ENCODE measurements around the gene MAP4K4.

MAP4K4 gene

GRCh38 chr2:101788995-101789970 is 91.8 kb downstream of the MAP4K4 start:
- DNase-seq (ENCODE audit: low read depth in 3 of 3): no peak

- DNase-seq (ENCODE audit: low read depth in 3 of 3): no peak
Measured at GRCh38 chr2:101790416-101790815, 92.9 kb downstream of the MAP4K4 start.

- no peak for DNase-seq (ENCODE audit: low read depth in 3 of 3)
Measured at GRCh38 chr2:101790857-101791256, 93.3 kb downstream of the MAP4K4 start.

GRCh38 chr2:101792208-101792607 is 94.7 kb downstream of the MAP4K4 start:
- DNase-seq (ENCODE audit: low read depth in 3 of 3): no peak

- DNase-seq (ENCODE audit: low read depth in 3 of 3): no peak
Measured at GRCh38 chr2:101793277-101793969, 95.9 kb downstream of the MAP4K4 start.

- DNase-seq (ENCODE audit: low read depth in 3 of 3): no peak
Measured at GRCh38 chr2:101794141-101794540, 96.6 kb downstream of the MAP4K4 start.

- DNase-seq (ENCODE audit: low read depth in 3 of 3): no peak
Measured at GRCh38 chr2:101795033-101795432, 97.5 kb downstream of the MAP4K4 start.

- DNase-seq (ENCODE audit: low read depth in 3 of 3): no peak
Measured at GRCh38 chr2:101796825-101797600, 99.5 kb downstream of the MAP4K4 start.

GRCh38 chr2:101801496-101801895 is 104.0 kb downstream of the MAP4K4 start:
- DNase-seq (ENCODE audit: low read depth in 3 of 3): no peak

- DNase-seq (ENCODE audit: low read depth in 3 of 3): no peak
Measured at GRCh38 chr2:101802329-101802728, 104.8 kb downstream of the MAP4K4 start.

- DNase-seq (ENCODE audit: low read depth in 3 of 3): no peak
Measured at GRCh38 chr2:101803128-101803527, 105.6 kb downstream of the MAP4K4 start.

GRCh38 chr2:101803945-101804696 is 106.6 kb downstream of the MAP4K4 start:
- no peak for DNase-seq (ENCODE audit: low read depth in 3 of 3)

- DNase-seq (ENCODE audit: low read depth in 3 of 3): no peak
Measured at GRCh38 chr2:101805152-101806088, 107.9 kb downstream of the MAP4K4 start.

- no peak for DNase-seq (ENCODE audit: low read depth in 3 of 3)
Measured at GRCh38 chr2:101806123-101806522, 108.6 kb downstream of the MAP4K4 start.

- no peak for DNase-seq (ENCODE audit: low read depth in 3 of 3)
Measured at GRCh38 chr2:101806701-101807100, 109.2 kb downstream of the MAP4K4 start.

GRCh38 chr2:101807242-101807641 is 109.7 kb downstream of the MAP4K4 start:
- DNase-seq (ENCODE audit: low read depth in 3 of 3): no peak

GRCh38 chr2:101808006-101808562 is 110.6 kb downstream of the MAP4K4 start:
- no peak for DNase-seq (ENCODE audit: low read depth in 3 of 3)

GRCh38 chr2:101809698-101810097 is 112.2 kb downstream of the MAP4K4 start:
- DNase-seq (ENCODE audit: low read depth in 3 of 3): no peak

GRCh38 chr2:101811226-101812015 is 113.9 kb downstream of the MAP4K4 start:
- no peak for DNase-seq (ENCODE audit: low read depth in 3 of 3)

Measured in stimulated activated CD4-positive, alpha-beta T cell treated with anti-CD3 and anti-CD28 coated beads, TNF-alpha, amount 100 ng/mL, for 4 hours (primary cell).